GM19468 (cell line): Measurements from ENCODE around the gene USP35.
"Not testable (repeated sequence)": the region's sequence is repeated elsewhere in the genome, so short reads cannot be mapped to it uniquely, and the experiment has no call there.

ENCODE experiments used
- ATAC-seq: cut with Tn5 transposase; IDR thresholded peaks from one replicate; pipeline ENCODE4 v1.9.1; 2021; ENCODE audit warnings: mild to moderate bottlenecking, moderate library complexity, moderate number of reproducible peaks; ENCODE audit not compliant: unreplicated experiment; ENCODE audit errors: extremely low read depth

Gene USP35

DNA sequence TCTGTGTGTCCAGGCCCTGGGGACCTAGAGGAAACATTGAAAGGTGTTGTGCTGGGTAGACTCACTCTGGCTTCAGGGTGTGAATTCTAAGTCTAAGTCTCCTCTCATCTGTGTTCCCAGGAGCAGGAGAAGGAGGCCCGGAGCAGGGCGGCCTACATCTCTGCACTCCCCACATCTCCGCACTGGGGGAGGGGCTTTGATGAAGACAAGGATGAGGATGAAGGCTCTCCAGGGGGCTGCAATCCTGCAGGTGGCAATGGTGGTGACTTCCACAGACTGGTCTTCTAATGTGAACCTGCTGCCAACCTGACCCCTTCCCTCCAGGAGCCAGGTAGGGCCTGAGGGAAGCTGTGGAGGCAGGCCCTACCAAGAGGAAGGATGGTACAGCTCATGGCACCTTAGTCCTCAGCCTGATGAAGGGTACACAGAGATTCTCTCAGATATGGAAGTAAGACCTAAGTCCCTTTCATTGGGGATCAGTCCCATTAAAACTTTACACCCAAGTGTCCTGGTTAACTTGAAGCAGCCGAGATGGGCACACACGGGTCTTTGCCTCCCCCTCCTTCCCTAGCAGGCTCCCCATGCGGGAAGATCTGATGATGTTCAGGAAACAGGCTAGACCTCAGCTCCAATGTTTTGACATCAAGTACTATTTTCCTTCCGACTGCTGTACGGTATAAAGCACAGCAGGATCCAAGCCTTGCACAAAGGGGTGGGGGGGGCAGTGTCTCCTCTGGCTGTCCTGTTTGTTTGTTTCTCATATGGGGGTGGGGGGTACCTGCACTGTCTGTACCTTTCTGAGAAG, 25.0 kb downstream of the USP35 start:
- no peak for ATAC-seq

DNA sequence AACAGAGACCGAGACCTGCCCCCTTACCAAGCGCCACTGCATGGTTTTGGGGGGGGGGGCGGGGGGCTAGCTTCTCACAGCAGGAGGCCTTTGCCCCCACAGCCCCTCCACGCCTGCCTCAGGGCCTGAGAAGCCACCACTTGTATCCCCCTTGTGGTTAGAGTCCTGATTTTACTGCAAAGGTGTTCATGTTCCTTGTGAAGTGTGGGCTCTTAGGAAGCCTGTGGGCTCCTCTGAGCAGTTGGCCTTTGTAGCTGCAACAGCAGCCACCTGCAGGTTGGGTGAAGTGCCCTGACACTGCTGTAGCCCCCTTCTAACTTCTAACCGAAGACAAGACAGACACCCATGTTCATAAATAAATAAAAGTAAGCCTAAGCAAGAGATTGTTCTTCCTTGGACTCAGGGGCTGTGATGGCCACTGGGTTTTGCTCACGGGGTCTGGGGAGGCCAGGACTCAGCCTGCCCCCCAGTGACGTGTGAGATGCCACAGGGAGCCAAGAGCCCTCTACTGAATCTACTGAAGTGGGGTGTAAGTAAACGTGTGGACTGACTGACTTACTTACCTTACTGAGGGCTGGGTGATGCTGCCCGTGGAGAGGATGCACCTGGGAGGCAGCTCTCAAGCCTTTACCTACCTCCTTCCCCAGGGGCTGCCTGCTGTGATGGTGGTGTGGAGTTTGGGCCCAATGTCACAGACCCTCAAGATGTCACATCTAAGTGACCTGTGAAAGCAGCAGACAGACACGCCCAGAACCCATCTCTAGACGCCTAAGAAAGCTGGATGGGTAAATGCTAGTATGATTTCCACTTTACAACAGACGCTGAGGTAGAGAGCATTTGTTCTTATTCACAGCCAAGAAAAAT, 25.8 kb downstream of the USP35 start:
- ATAC-seq, result no peak

DNA sequence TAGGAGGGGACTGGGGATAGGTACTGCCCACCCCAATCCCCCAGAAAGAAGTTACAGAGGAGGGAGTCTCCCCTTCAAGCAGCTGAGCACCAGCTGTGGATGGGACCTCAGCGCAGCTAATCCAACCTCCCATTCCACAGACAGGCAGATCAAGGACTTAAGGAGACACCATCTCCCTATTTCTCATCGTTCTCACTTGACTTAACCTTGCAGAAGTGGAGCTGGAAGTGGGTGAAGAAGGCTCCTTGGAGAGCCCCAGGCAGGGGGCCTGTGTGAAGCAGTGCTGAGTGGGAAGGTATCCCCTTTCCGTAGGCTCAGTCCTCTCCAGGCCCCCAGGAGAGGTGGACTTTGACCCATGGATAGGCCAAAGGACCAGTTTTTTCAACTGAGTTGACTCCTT, 27.3 kb downstream of the USP35 start:
- no peak for ATAC-seq

DNA sequence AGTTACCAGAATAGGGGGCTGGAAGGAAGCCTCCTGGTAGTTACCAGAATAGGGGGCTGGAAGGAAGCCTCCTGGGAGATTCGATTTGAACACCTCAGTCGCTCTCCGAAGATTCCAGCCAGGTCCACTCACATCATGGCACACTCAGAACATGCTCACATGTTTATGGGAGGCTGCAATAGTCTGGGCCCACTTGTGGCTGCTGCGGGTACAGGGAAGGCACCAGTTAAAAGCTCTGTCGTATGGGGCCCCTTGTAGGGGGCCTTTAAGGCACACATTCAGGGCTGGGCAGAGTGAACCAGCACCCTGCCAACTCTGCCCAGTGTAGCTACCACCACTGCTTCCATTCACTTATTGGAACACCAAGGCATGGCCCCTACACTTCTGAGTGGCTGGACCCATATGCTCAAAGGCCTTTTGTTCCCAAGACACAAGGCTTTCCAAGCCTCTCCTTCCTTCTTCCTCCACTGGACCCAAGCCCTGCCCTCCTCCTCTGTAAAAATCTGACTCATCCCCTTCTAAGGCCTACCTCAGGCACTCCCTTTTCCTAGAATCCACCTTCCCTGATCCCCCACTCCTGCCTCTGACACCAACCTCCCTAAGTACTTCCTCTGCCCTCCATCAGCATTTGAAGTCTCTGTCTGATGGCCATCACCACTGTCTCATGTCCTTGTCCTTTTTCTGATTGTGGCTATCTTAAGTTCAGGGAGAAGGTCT, 28.0 kb downstream of the USP35 start:
- no peak for ATAC-seq

DNA sequence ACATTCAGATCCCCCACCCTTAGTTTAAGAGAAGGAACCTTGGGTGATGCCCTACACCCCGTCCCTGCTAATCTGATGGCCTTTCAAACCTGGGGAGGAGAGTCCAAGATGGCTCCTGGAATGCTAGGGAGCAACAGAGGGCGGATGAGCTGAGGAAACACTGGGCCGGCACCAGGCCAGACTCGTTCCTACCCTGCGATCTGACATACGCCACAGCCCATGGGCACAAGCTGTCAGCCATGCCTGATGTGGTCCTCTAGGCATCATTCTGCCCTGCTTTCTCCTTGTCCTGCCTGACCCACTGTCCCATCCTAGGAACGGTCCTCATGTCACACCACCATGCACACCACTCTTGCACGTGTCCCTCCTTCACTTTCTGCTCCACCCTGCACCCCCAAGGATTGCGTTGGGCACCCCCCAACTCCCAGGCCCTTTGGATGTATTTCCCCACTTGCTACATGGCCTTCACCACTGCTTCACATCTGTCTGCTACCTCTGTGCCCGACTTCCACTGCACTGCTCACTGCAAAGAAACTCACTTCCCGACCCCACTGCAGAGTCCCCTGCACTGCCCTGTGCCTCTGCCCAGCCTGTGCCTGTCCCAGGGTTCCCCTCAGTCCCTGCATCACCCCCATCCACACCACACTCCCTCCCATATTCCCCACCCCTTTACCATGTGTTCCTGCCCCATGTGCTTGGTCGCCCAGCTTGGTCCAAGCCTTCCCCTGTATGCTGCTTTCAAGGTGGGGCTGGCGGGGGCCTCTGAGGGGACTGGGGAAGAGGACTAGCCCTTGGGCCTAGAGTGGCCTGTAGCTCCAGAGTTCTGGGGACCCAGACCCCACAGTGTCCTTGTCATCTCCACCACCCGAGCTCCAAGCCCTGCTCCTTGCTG, 29.2 kb downstream of the USP35 start:
- no peak for ATAC-seq

DNA sequence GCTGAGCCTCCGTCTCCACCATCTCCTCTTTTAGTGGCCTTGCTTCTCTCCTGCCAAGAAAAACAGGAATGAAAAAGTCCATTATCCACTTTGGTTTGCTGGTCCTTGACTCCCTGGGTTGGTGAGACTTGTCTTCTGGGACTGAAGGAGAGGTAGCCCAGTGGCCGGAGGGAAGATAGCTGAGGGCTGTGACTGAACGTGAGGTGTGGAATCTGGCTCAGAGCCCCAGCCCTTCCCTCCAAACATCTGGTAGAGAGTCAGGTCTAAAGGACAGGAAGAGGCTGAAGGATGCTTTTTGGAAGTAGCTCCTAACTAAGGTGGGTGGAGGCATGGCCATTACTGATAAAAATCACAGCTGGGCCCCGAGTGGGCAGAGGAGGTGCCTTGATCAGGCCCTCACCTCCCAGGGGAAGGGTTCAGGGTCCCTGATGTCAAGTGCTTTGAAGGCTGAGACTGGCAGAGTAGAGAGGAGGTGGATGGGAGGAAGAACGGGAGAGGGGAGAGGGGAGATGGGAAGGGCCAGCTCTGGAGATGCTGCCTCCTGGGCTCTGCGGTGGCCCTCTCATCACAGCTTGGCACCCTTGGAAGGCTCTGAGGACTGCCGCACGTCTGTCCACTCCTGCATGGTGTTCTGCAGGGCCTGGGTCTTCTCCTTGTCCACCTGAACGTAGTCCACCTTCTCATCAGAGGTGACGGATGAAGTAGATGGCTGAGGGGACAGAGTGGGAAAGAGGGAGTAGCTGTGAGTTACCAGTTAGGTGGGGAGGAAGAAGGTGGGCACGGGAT, 30.2 kb downstream of the USP35 start:
- no peak for ATAC-seq

DNA sequence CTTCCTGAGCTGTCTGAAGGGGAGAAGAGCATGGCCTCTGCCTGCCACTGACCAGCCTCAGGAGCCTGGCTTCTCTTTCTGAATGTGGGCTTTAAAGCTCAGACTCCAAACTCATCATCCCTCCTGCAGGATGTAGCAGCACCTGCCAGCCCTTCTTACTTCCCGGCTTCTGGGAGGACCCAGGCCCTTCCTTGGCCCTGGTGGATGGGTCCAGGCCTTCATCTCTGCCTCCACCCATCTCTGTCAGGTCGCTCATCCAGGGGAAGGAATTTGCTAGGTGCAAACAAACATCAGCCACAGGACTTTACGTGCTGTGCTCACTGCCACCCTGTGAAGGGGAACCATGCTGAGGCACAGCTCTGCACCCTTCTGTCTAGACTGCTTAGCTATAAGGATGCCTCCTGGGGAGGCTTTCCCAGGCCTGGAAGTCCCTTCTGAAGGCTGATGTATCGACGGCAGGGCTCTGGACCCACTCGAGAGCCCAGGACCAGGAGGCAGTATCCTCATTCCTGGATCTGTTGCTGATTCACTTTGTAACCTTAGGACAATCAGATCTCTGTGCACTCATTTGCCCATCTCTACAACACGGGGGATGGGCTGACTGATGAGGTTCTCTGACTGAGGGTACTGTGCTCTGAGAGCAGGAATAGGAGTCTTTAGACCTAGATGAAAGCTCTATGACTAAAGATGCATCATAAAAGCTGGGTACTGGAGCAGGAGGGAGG, 30.9 kb downstream of the USP35 start:
- ATAC-seq, result no peak

DNA sequence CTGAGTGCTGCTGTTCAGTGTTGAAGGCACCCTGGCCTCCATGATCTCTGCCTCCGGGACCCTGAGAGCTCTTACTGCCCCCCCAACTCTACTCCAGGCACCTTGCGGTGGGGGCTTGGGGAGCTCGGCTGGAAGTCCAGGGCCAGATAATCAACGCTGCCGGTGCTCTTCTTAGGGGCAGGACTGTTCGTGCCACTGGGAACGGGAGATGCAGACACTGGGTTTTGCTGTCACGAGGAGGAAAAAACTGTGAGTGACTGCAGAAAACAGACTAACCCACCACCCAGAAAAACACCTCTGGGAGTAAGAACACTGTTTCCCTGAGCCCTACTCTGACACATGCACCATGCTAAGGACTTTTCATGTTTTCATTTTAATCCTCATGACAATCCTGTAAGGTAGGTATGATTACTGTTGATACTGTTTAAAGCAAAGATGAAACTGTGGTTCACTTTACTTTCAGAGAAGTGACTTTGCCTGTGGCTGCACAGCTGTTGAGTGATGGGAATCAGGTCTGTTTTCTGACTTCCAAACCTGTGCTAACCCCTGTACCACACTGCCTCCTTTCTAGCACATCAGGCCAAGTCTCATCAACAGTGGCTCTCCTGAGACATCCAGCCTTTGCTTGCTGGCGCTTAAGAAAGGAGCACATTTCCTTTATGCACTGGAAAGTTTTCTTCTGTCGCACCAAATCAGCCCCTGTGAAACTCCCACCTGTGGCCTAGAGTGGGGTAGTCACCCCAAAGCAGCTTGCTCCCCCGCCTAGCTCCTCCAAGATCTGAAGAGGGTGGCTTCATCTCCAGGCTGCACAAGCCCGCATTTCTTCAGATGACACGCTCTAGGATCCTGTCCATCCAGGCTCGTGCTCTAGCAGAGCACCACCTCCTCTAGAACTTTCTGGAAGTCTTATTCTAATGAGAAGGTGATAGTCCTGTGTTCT, 31.8 kb downstream of the USP35 start:
- ATAC-seq, result no peak

DNA sequence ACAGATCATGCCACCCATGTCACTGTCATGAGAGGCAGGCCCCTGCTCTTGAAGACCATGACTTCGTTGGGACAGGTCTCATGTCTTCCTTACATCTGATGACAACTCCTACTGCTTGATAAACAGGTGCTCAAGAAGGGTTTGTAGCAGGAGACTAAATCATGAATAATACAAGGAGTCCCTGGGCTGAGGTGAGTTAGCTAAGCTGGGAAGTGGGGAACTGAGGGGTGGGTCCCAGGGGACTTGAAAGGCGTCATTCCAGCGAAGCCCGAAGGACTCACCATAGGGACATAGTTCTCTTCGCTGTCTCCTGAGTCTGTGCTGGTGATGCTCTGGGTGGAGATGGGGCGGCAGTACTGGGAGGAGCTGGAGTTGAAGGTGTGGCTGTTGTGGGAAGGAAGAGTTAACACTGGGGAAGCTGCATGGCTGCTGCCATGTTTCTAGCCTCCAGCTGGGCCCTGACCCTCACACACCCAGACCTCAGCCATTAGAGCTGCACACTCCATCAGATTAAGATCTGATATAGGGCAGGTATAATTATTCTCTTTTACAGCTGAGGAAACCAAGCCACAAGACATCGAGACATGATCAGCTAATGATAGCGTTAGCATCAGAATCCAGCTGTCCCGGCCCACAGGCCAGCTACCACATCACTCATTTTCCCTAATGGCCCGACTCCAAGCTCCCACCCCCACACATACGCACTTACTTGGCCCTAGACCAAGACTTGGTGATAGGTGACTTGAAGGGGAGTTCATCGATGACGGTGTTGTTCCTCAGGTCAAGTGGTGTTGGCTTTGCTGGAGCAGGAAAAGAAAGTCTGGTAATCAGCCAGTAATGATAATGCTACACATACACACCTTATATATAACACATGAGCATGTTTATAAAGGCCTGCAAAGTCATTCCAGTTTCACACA, 32.9 kb downstream of the USP35 start:
- no peak for ATAC-seq

DNA sequence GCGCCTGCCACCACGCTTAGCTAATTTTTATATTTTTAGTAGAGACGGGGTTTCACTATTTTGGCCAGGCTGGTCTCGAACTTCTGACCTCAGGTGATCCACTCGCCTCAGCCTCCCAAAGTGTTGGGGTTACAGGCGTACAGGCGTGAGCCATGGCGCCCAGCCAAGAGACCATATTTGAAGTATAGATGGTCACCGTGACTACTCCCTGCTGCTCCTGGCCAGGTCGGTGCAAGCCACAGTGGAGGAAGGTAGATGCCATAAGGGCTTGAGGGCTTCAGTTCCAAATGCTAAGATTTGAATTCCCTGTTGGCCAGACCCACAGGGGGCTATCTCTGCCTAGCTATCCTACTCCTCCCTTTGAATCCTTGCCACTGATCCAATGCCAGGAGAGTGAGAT, 34.0 kb downstream of the USP35 start:
- ATAC-seq, result not testable (repeated sequence)

DNA sequence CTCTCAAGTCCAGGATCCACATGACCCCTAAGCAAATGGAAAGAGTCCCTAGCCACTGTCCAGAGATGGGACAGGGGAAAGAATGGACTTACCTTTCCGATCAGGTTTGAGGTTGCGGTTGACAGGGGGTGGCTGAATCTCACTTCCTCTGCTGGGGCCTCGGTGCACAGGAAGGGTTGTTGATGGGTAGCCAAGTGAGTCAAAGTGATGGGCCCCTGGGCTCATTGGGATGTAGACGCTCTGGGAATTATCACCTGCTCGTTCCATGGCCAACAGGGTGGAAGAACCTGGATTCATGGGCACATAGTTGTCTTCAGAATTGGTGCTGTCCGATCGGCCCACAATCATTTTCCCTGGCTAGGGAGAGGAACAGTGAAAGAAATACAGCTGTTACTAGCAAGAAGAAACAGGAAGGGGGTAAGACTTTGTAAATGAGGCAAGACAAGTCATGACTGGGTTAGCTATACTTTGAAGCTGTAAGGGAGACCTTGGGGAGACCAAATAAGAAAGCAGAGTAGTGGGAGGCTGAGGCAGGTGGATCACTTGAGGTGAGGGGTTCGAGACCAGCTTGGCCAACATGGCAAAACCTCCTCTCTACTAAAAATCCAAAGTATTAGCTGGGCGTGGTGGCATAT, 34.7 kb downstream of the USP35 start:
- peak; percentile 26 for ATAC-seq

DNA sequence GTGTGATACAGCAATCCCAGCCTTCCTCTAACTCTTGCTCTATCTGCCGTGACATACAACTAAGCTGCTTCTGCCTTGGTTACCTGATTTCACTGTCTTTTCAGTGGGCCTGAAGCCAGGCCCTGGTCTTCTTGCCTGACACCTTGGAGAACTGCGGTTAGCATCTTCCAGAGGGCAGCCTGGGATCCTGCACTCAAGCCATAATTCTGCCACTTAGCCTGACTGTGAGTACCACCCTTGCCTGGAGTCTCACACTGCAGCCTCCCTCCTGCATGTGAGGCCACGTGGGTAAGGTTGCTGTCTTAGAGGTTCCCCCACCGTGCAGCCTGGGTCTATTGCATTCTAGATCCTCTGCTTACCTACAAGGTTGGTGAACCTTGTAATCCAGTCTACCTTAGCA, 35.8 kb downstream of the USP35 start:
- no peak for ATAC-seq

DNA sequence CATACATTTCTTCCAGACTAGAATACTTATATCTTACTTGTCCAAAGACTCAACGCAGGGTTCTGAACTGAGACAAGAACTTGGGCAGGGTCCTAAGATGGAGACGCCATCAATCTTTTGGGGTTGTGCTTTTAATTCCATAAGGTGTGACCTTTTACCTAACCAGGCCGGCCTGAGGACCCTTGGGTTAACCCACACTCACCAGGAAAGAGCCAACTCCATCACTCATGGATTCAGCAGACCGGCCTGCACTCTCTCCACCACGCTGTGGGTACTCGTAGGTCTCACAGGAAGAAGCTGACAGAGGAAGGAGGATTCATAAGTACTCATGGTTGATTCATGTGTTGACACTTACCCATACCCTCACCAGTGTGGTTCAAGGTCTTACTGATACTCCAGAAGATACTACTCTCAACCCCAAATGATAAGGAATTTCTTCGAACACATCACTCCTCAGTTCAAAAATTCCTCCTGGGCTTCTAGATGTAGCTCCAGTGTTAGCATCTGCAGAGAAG, 36.2 kb downstream of the USP35 start:
- ATAC-seq, result no peak

DNA sequence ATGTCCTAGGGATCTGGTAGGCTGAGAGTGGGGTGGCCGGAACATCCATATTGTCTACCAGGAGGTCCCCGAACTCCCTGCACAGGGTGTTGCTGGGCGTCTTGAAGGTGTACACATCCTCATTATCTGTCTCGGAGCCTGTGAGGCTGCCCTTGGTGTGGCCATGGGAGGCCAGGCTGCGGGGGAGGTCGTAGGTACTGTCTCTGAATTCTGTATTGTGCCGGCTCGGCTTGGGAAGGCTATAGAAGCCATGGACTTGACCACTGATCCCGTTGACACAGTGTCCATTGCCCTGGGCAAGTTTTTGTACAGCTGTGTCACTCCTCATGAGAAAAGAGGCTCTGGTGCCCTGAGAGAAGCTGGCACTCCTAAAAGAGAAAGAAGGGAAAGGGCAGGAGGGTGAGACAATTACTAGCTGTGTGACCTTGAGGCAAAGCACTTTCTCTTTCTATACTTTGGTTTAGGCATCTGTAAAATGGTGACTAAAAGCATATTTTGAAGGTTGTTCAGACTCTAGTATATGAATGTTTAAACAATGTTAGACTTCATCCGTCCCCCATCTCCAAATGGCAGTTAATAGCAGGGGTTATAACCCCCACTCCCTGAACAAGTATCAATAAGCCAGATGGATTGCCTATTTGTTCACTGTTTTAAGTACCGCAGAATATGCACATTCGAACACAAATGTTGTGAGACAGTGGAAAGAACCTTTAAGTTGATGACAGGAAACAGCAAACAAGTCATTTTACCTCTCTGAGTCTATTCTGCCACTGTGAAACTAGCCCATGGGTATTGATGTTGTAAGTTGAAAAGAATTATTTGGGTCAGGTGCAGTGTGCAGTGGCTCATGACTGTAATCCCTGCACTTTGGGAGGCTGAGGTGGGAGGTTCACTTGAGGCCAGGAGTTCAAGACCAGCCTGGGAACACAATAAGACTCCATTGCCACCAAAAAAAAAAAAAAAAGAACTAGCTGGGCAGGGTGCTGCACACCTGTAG, 38.3 kb downstream of the USP35 start:
- ATAC-seq, result no peak

DNA sequence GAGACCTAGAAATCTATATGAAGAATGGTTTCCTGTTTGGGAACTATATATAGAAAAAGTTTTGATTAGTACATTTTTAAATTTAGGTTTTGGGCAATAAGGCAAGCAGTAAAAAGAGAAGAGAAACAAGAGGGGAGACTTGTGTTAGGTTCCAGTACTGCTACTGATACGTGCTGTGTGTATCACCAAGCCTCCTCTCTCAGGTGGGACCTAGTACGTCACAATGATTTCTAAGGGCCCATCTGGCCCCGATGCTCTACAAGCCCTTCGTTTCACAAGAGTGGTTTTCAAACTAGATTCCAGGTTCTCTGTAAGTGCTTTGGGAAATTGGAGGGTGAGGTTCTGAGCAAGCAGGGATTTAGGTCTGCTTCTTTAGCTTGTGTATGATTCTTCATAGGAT, 39.2 kb downstream of the USP35 start:
- no peak for ATAC-seq
